ENCODE data around the gene DENND4A.
A peak's percentile ranks its signal among the peaks of the same experiment; 100 is the strongest.
"Not testable (repeated sequence)": the region's sequence is repeated elsewhere in the genome, so short reads cannot be mapped to it uniquely, and the experiment has no call there.

DENND4A gene

GRCh38 chr15:65623103-65623502 lies 169.0 kb downstream of the DENND4A start:
- DNase-seq, result no peak

GRCh38 chr15:65621638-65622037 lies 170.5 kb downstream of the DENND4A start, which contains the start of gene SLC24A1:
Gene SLC24A1 (plus strand): TSS chr15:65621938. CDS start chr15:65624081, 2,143 bp downstream.
- DNase-seq, result no peak

DNA sequence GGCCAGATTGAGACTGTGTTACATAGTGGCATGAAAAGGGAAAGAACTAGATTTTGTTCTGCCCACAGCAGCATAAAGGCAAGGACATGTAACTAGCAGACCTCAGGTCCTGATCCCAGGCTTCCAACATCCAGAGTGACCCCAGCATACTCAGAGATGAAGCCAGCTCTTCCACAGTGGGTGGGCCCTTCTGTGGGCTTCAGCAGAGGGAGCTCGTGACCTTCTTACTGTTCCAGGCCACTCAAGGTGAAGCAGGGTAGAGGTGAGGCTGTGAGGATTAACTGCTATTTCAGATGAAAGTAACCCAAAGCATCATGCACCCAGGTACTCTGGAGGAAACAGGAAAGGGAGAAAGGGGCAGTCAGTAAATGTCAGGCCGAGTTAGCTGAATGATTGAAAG lies 171.3 kb downstream of the DENND4A start:
- DNase-seq, result no peak

- no peak for DNase-seq
Observed at GRCh38 chr15:65619626-65620290, 172.3 kb downstream of the DENND4A start.

GRCh38 chr15:65618560-65619109 lies 173.5 kb downstream of the DENND4A start:
- no peak for DNase-seq

DNA sequence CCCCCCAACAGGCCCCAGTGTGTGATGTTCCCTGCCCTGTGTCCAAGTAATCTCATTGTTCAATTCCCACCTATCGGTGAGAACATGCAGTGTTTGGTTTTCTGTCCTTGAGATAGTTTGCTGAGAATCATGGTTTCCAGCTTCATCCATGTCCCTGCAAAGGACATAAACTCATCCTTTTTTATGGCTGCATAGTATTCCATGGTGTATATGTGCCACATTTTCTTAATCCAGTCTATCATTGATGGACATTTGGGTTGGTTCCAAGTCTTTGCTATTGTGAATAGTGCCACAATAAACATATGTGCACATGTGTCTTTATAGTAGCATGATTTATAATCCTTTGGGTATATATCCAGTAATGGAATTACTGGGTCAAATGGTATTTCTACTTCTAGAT lies 176.2 kb downstream of the DENND4A start:
- DNase-seq, result not testable (repeated sequence)

- DNase-seq, result no peak
Observed at GRCh38 chr15:65612949-65613744, 178.9 kb downstream of the DENND4A start.

- DNase-seq, result no peak
Observed at GRCh38 chr15:65612616-65612946, 179.5 kb downstream of the DENND4A start.

DNA sequence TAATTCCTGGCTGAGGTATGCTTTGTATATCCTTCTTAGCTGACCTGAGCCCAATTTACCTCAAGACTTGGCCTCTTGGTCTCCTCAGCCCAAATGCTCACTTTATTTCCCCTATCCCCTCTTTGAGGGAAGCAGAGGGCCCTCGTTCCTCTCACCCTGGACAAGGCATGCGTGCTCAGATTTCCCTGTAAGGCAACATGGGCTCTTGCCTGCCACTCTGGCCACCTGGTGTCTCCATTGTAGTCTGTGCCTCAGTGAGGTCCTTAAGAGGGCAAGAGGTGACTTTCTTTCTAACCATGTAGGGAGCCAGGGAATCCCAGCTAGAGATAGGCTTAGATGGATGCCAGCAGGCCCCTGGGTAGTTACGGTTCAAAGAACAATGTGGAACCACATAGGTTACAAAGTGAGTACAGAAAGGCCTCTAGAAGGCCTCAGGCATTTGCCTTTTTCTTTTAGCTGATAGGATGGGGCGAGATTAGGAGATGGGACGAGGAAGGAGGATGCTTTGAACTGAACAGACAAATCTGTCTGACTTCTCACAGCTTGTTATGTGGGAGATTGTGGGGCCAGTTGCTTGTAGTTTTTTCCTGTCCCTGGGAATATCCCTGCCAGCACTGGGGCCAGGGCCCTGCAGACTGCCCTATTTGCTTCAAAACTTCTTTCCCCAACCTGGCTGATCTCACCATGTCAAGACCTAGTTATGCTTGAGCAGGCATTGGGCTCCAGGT lies 180.0 kb downstream of the DENND4A start:
- DNase-seq, result no peak

- peak; percentile 83 for DNase-seq
Observed at GRCh38 chr15:65610871-65611718, 181.0 kb downstream of the DENND4A start, which contains the start of gene INTS14. Gene INTS14 (minus strand): TSS chr15:65611131. CDS start chr15:65607380, 3,751 bp downstream.
